ENCODE data around the gene MUC4. TPM values are rescaled to one million over a fixed set of nuclear protein-coding genes. Genes with fewer than 3 reads are reported as not detected.

The MUC4 gene
- total RNA-seq, 1 donor from 2014 or later = 1.7 TPM

- no peak for DNase-seq (ENCODE audit: low spot score)
Measured at GRCh38 chr3:195699388-195699771, 112.3 kb downstream of the MUC4 start.

- DNase-seq (ENCODE audit: low spot score) = no peak
Measured at GRCh38 chr3:195698647-195699387, 112.9 kb downstream of the MUC4 start.

DNA sequence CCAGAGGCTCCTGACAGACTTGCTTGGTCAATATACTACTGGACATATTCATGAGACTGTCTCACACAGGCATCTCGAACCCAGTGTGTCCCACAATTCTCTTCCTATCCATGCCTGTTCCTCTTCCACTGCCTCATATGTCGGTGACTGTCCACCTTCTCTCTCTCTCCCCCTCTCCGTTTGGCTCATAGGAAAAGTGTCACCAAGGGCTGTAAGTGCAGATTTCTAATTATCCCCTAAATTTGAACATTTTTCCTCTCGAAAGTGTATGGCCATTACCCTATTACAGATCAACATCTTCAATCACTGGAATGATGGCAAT is 113.4 kb downstream of the MUC4 start:
- no peak for DNase-seq (ENCODE audit: low spot score)

DNA sequence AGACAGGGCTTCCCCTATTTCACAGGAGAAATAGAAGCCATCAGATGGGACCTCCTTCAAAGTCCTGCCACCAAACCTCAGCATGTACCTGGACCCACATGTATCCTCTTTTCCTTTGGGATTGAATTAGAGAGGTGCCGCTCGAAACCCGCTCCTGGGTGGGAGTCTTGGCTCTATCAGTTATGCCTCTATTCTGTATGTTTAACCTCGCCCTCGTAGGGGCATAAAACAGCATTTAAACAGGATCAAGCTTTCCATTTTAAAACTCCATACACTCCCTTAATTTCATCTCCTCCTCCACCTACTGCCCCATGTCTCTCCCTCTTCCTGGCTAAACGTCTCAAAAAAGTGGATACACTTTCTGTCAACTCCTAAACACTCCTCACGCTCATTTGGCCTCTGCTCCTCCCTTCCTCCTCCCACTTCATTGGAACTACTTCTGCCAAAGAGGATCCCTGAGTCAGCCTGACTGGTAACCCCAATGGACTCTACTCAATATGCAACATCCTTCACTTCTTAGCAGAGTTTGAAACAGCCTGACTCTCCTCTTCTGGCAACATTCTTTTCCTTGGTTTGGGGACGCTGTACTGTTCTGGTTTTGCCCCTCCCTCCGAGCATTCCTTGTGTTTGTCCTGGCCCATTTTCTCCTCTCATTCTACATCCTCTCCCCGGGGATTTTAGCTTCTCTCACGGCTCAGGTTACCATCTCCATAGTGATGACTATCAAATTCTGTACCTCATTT is 114.0 kb downstream of the MUC4 start:
- DNase-seq (ENCODE audit: low spot score) = no peak

Other genes starting within 250 kb of the MUC4 start
- not detected for gene APOD, start 228.0 kb downstream of the MUC4 start, total RNA-seq (ENCODE audit: insufficient read depth, low replicate concordance)
- 5.8 TPM for gene MUC20, start 91.0 kb downstream of the MUC4 start, total RNA-seq (ENCODE audit: insufficient read depth, low replicate concordance)
- 7.7 TPM for gene TNK2, start 96.6 kb upstream of the MUC4 start, total RNA-seq (ENCODE audit: insufficient read depth, low replicate concordance)